Keratinocyte (primary cell): Measurements from ENCODE around the gene PALMD. TPM values are rescaled to one million over a fixed set of nuclear protein-coding genes. Genes with fewer than 3 reads are reported as not detected.

Source experiments
- DNase-seq: peaks from one replicate; pipeline ENCODE4 v3.0.0-alpha.2; 2011; ENCODE audit warnings: low read depth, missing footprints, low spot score
- FAIRE-seq: peaks from 2 replicates; lab custom pipeline; 2011; peaks lifted over from hg19 to GRCh38; lab: Jason Lieb, UNC
- H2AFZ ChIP-seq: 2 replicates; pipeline ENCODE4 v1.6.0; 2012; ENCODE audit warnings: low read length, control low read depth, inconsistent platforms; ENCODE audit not compliant: control insufficient read depth
- H3K27ac ChIP-seq: 2 replicates; pipeline ENCODE4 v1.5.1; 2011; ENCODE audit warnings: low read length; ENCODE audit not compliant: control insufficient read depth, insufficient read depth
- H3K27me3 ChIP-seq: 3 replicates; pipeline ENCODE4 v1.6.0; 2011; ENCODE audit warnings: low read length; ENCODE audit not compliant: control insufficient read depth, insufficient read depth; ENCODE audit errors: extremely low read depth
- H3K36me3 ChIP-seq, 2 experiments: 2 replicates in 1 of 2; 3 replicates in 1 of 2; pipeline ENCODE4 v1.5.1; 2011; ENCODE audit warnings: low read length in 2 of 2, mild to moderate bottlenecking in 1 of 2; ENCODE audit not compliant: control insufficient read depth in 2 of 2, insufficient read depth in 2 of 2; ENCODE audit errors: extremely low read depth in 1 of 2
- H3K4me1 ChIP-seq: 3 replicates; pipeline ENCODE4 v1.5.1; 2011; ENCODE audit warnings: low read length; ENCODE audit not compliant: control insufficient read depth, insufficient read depth; ENCODE audit errors: extremely low read depth
- H3K4me2 ChIP-seq: 3 replicates; pipeline ENCODE4 v1.6.0; 2011; ENCODE audit warnings: low read depth, low read length; ENCODE audit not compliant: control insufficient read depth, insufficient read depth; ENCODE audit errors: extremely low read depth
- H3K4me3 ChIP-seq, 3 experiments: fragments of 200-600 bp in 1 of 3; sonication (generic) in 1 of 3; 2 replicates in 2 of 3; 3 replicates in 1 of 3; pipeline ENCODE4 v1.5.1; 2011 to 2016; ENCODE audit warnings: low read length in 3 of 3, mild to moderate bottlenecking in 3 of 3, control low read depth in 2 of 3, inconsistent platforms in 1 of 3, low read depth in 1 of 3, mixed read lengths in 1 of 3, mixed run types in 1 of 3, moderate library complexity in 1 of 3; ENCODE audit not compliant: control insufficient read depth in 2 of 3, insufficient read depth in 2 of 3; ENCODE audit errors: extremely low read depth in 1 of 3
- H3K79me2 ChIP-seq: 2 replicates; pipeline ENCODE4 v1.6.0; 2012; ENCODE audit warnings: low read length; ENCODE audit not compliant: control insufficient read depth, insufficient read depth
- H3K9ac ChIP-seq: 3 replicates; pipeline ENCODE4 v1.6.0; 2011; ENCODE audit warnings: low read length; ENCODE audit not compliant: control insufficient read depth, insufficient read depth; ENCODE audit errors: extremely low read depth
- H3K9me1 ChIP-seq: 3 replicates; pipeline ENCODE4 v1.6.0; 2011; ENCODE audit warnings: low read length; ENCODE audit not compliant: control insufficient read depth, insufficient read depth; ENCODE audit errors: extremely low read depth
- H3K9me3 ChIP-seq: 2 replicates; pipeline ENCODE4 v1.5.1; 2012; ENCODE audit warnings: low read depth, low read length; ENCODE audit not compliant: control insufficient read depth
- H4K20me1 ChIP-seq: 3 replicates; pipeline ENCODE4 v1.6.0; 2011; ENCODE audit warnings: low read length; ENCODE audit not compliant: control insufficient read depth, insufficient read depth; ENCODE audit errors: extremely low read depth
- EZH2 ChIP-seq: IDR thresholded peaks from one replicate; pipeline ENCODE4 v1.6.1; 2012; ENCODE audit warnings: inconsistent platforms, mild to moderate bottlenecking, low read length, moderate library complexity
- dilution Hi-C: fragments of 300-500 bp; cut with MboI; formaldehyde crosslinking; loops from one replicate; pipeline ENCODE4 v1.7.0; 2020; ENCODE audit warnings: low sequenced_read_pairs; ENCODE audit not compliant: extremely low pct_ligation_motif_present
- polyA plus RNA-seq, 5 experiments: library from polyadenylated mRNA; depleted of rRNA in 3 of 5; stranded (reverse) in 3 of 5; stranded (forward) in 1 of 5; unstranded in 1 of 5; fragments of >200 nt; gene quantifications; 1 replicate in 1 of 5; 2 replicates in 3 of 5; 3 replicates in 1 of 5; pipeline versions ENCODE4 v1.2.1 to v1.2.3, GENCODE V29; 2011 to 2012; ENCODE audit warnings: missing spikeins in 2 of 5, low read depth in 1 of 5, low replicate concordance in 1 of 5
- TF ChIP-seq, protein P1 (sequence below), 3 experiments: IDR thresholded peaks in 1 of 3; conservative IDR thresholded peaks in 1 of 3; optimal IDR thresholded peaks in 1 of 3; 2 replicates in 2 of 3; 3 replicates in 1 of 3; pipeline versions ENCODE3 to v1.5.1; 2011; ENCODE audit warnings: low read length in 3 of 3, mild to moderate bottlenecking in 3 of 3, moderate library complexity in 2 of 3, control low read depth in 1 of 3, inconsistent platforms in 1 of 3; ENCODE audit not compliant: insufficient read depth in 2 of 3; ENCODE audit errors: extremely low read depth in 1 of 3

The PALMD gene
- polyA plus RNA-seq, 1 donor (not counting 4 experiments of a cell fraction or from before 2014, with no cell fraction given): 6.8 TPM

DNA sequence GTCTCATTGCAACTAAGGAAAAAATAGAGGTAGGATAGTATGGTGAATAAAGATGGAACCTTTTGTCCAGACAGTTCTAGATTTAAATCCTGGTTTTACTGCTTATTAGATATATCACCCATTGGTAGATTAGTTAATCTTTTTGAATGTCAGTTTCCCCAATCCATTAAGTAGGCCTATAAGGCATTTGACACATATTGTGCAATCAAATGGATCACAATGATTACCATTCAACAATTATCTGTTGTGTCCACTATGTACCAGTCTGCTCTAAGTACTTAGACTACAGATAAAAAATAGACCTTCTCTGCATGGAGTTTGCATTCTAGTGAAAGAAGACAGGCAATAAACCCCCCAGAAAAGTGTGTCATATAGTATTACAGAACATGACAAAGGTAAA, 6.0 kb upstream of the PALMD start:
- no peak for DNase-seq
- no peak overlapping the region for H3K4me3 ChIP-seq
- no peaks in the 10 kb centered on the region for H3K9me3 ChIP-seq
- dilution Hi-C loops: no loop called here
- H3K4me2 ChIP-seq: no peak overlapping the region
- no peaks in the 10 kb centered on the region for H4K20me1 ChIP-seq
- no peak overlapping the region for H2AFZ ChIP-seq
- FAIRE-seq: no peak
- no peaks in the 10 kb centered on the region for H3K27me3 ChIP-seq
- H3K4me1 ChIP-seq: peaks cover 16% of the 10 kb centered on the region
- no peaks in the 10 kb centered on the region for H3K36me3 ChIP-seq
- H3K79me2 ChIP-seq: no peaks in the 10 kb centered on the region
- H3K27ac ChIP-seq: no peak overlapping the region
- TF ChIP-seq, protein P1, sequence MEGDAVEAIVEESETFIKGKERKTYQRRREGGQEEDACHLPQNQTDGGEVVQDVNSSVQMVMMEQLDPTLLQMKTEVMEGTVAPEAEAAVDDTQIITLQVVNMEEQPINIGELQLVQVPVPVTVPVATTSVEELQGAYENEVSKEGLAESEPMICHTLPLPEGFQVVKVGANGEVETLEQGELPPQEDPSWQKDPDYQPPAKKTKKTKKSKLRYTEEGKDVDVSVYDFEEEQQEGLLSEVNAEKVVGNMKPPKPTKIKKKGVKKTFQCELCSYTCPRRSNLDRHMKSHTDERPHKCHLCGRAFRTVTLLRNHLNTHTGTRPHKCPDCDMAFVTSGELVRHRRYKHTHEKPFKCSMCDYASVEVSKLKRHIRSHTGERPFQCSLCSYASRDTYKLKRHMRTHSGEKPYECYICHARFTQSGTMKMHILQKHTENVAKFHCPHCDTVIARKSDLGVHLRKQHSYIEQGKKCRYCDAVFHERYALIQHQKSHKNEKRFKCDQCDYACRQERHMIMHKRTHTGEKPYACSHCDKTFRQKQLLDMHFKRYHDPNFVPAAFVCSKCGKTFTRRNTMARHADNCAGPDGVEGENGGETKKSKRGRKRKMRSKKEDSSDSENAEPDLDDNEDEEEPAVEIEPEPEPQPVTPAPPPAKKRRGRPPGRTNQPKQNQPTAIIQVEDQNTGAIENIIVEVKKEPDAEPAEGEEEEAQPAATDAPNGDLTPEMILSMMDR (optimal IDR thresholded peaks at IDR 0.05 in 1 of 3, IDR thresholded peaks at IDR 0.05 in 1 of 3, conservative IDR thresholded peaks at IDR 0.05 in 1 of 3; ENCODE audit: extremely low read depth in 1 of 3, insufficient read depth in 2 of 3, low read length in 3 of 3): no peak
- no peak for TF ChIP-seq EZH2
- H3K9ac ChIP-seq: no peak overlapping the region
- H3K9me1 ChIP-seq: no peaks in the 10 kb centered on the region

DNA sequence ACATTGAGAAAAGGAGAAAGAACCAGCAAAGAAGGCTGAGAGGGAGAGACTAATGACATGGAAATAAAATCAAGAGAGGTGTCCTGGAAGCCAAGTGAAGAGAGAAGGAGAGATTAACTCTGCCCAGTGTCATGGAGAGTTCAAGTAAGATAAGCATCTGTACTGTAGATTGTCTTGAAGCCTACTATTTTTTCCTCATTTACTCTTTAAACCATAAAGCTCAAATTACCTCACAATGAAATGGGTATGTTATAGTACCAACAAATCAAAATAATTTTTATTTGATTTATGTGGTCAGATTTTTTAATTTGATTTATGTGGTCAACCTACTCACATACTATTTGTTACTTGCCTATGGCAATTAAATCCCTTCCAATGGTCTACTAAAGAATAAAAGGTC, 5.2 kb upstream of the PALMD start:
- Histone ChIP-seq H3K4me1 (peaks cover 24% of the 10 kb centered on the region), H3K27me3 (no peaks in the 10 kb centered on the region), H3K9ac (no peak overlapping the region), H3K4me2 (no peak overlapping the region), H4K20me1 (no peaks in the 10 kb centered on the region), H3K9me1 (no peaks in the 10 kb centered on the region), H3K79me2 (no peaks in the 10 kb centered on the region), H3K9me3 (no peaks in the 10 kb centered on the region), H3K27ac (no peak overlapping the region), H3K4me3 (no peak overlapping the region), H3K36me3 (no peaks in the 10 kb centered on the region), H2AFZ (no peak overlapping the region)
- dilution Hi-C loops: no loop called here
- DNase-seq (no peak), FAIRE-seq (no peak)
- TF ChIP-seq, protein P1 (optimal IDR thresholded peaks at IDR 0.05 in 1 of 3, IDR thresholded peaks at IDR 0.05 in 1 of 3, conservative IDR thresholded peaks at IDR 0.05 in 1 of 3; ENCODE audit: extremely low read depth in 1 of 3, insufficient read depth in 2 of 3, low read length in 3 of 3): no peak
- no peak for TF ChIP-seq EZH2
